Measurements from ENCODE around the gene CD4.
A peak's percentile ranks its signal among the peaks of the same experiment; 100 is the strongest.

The CD4 gene

GRCh38 chr12:6765048-6765633, 24.2 kb upstream of the CD4 start:
- no peak for DNase-seq (ENCODE audit: low read depth in 3 of 3)

GRCh38 chr12:6765634-6766581, 23.4 kb upstream of the CD4 start, which contains the start of gene PTMS:
Gene PTMS, plus strand, starts transcription at chr12:6766363. Its CDS starts 343 bp downstream, at chr12:6766706.
- no peak for DNase-seq (ENCODE audit: low read depth in 3 of 3)

- DNase-seq (ENCODE audit: low read depth in 3 of 3): no peak
Measured at GRCh38 chr12:6766651-6767349, 22.5 kb upstream of the CD4 start.

GRCh38 chr12:6767353-6768319, 21.7 kb upstream of the CD4 start:
- no peak for DNase-seq (ENCODE audit: low read depth in 3 of 3)

GRCh38 chr12:6768437-6768914, 20.9 kb upstream of the CD4 start:
- no peak for DNase-seq (ENCODE audit: low read depth in 3 of 3)

GRCh38 chr12:6768990-6769389, 20.3 kb upstream of the CD4 start:
- DNase-seq (ENCODE audit: low read depth in 3 of 3): no peak

- DNase-seq (ENCODE audit: low read depth in 3 of 3): no peak
Measured at GRCh38 chr12:6769666-6770065, 19.7 kb upstream of the CD4 start.

GRCh38 chr12:6770094-6770493, 19.2 kb upstream of the CD4 start:
- DNase-seq (ENCODE audit: low read depth in 3 of 3): no peak

GRCh38 chr12:6770600-6770999, 18.7 kb upstream of the CD4 start:
- DNase-seq (ENCODE audit: low read depth in 3 of 3): no peak

GRCh38 chr12:6771091-6771495, 18.2 kb upstream of the CD4 start:
- DNase-seq (ENCODE audit: low read depth in 3 of 3): no peak

GRCh38 chr12:6771509-6772330, 17.6 kb upstream of the CD4 start:
- no peak for DNase-seq (ENCODE audit: low read depth in 3 of 3)

GRCh38 chr12:6772331-6772695, 17.0 kb upstream of the CD4 start, which contains the start of gene LAG3:
Gene LAG3, plus strand, starts transcription at chr12:6772520. Its CDS starts 333 bp downstream, at chr12:6772853.
- peak in 2 of 3 experiments; percentile 61 to 65 for DNase-seq (ENCODE audit: low read depth in 3 of 3)

GRCh38 chr12:6772726-6773589, 16.4 kb upstream of the CD4 start:
- DNase-seq (ENCODE audit: low read depth in 3 of 3): no peak

- DNase-seq (ENCODE audit: low read depth in 3 of 3): peak in 2 of 3 experiments; percentile 43 to 58
Measured at GRCh38 chr12:6773590-6774351, 15.6 kb upstream of the CD4 start.

- DNase-seq (ENCODE audit: low read depth in 3 of 3): no peak
Measured at GRCh38 chr12:6774499-6775062, 14.7 kb upstream of the CD4 start.

- no peak for DNase-seq (ENCODE audit: low read depth in 3 of 3)
Measured at GRCh38 chr12:6775185-6776174, 13.8 kb upstream of the CD4 start.

GRCh38 chr12:6777386-6777785, 11.9 kb upstream of the CD4 start:
- DNase-seq (ENCODE audit: low read depth in 3 of 3): no peak
